ENCODE results near the gene CACNG4. TPM values are rescaled to one million over a fixed set of nuclear protein-coding genes. Genes with fewer than 3 reads are reported as not detected.

The CACNG4 gene
- total RNA-seq, 1 donor from 2014 or later, result not detected

DNA sequence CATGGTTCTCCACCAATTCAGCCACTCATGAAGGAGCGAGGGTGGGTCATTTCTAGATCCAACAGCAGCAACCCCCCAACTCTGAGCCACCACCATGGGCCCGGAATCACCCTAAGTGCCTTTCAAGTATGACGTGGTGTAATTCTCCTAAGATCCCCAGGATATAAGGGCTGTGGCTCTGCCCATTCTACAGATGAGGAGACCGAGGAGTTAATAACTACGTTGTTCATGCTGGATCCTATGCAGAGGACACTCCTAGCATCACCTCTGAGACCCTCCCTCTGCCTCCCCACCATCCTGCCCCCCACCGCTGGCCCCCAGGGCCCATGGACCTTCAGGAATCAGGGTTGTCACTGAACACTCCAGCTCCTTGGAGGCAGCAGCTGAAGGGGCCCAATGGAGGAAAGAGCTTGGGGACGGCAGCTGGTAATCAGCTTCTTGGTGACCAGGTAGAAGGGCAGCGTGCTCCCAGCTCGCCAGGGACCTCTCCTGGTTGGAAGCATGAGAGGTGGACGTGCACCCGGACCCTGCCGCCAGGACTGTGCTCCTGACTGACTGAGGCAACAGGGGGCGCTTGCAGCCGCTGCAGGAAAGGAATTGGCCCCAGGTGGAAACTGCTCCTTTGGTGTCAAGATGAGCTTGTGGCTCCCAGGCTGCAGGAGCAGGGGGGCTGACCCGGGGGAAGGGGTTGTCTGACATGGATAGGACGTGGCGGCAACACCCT is 51.7 kb downstream of the CACNG4 start:
- Mint-ChIP-seq H3K9me3 (no peaks in the 10 kb centered on the region), H3K4me1 (no peaks in the 10 kb centered on the region), H3K27me3 (no peaks in the 10 kb centered on the region), H3K4me3 (no peak overlapping the region), H3K27ac (no peak overlapping the region), H3K36me3 (ENCODE audit: low read depth) (no peaks in the 10 kb centered on the region)
- no peak for DNase-seq
- intact Hi-C loops (cut with micrococcal nuclease), result no loop called here

DNA sequence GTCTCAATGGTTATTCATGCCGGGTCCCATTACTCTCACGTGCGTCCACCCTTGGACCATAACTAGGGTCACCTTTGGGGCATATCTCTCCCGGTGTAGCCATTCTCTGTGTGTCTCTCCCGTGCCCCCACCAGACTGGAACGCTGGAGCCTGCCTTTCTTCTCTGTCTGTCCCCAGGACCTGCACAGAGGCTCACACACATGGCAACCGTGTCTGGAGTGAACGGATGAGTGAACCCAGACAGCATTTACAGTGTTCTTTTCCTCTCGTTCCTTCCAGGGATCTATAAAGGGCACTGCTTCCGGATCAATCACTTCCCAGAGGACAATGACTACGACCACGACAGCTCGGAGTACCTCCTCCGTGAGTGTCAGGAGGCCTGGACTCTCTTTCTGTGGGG is 53.4 kb downstream of the CACNG4 start:
- Mint-ChIP-seq H3K36me3 (ENCODE audit: low read depth) (no peaks in the 10 kb centered on the region), H3K4me3 (no peak overlapping the region), H3K27me3 (no peaks in the 10 kb centered on the region), H3K4me1 (no peaks in the 10 kb centered on the region), H3K9me3 (no peaks in the 10 kb centered on the region), H3K27ac (no peak overlapping the region)
- intact Hi-C loops (cut with micrococcal nuclease), result no loop called here
- DNase-seq, result no peak

DNA sequence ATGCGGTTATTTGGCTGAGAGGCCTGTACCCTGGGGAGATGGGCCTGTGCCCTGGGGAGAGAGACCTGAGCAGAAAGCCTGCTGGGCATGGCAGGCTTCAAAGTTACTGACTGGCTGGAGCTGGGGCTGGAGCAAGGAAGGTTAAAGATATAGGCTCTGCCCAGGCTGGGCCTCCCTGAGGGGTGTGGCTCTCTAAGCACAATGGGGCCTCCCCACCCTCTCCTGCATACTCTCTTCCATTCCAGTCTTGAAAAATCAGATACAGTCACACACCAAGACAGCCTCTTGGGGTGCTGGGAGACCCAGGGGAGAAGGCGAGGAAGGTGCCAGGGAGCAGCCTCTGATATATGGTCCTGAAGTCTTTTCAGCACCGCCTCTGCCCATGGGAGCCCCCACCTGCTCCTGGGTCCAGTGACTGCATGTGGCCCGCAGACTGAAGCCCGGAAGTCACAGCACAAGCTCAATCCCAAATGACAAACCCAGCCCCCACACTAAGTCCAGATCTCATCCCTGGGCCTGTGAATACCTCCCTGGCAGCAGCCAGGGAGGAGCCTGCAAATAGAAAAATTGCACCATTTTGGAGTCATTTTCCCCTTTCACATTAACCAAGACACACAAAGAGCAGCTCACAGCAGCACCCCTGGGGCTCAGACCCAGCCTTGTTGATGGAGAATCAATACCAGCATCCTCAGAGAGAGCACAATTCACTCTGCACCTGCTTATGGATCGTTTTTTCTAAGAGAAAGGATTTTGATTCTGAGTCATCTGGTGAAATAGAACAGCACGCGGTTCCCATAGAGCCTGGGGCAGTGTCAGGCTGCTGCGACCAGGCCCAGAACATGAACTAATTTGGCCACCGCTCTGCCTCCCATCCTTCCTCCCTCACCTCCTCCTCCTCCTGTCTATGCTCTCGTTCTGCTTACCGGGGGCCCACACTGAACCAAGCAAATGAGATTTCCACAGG is 54.2 kb downstream of the CACNG4 start:
- H3K4me1 Mint-ChIP-seq, result no peaks in the 10 kb centered on the region
- no peak overlapping the region for H3K4me3 Mint-ChIP-seq
- intact Hi-C loops (cut with micrococcal nuclease), result no loop called here
- no peak overlapping the region for H3K27ac Mint-ChIP-seq
- no peak for DNase-seq
- no peaks in the 10 kb centered on the region for H3K27me3 Mint-ChIP-seq
- H3K9me3 Mint-ChIP-seq, result no peaks in the 10 kb centered on the region
- no peaks in the 10 kb centered on the region for H3K36me3 Mint-ChIP-seq (ENCODE audit: low read depth)

DNA sequence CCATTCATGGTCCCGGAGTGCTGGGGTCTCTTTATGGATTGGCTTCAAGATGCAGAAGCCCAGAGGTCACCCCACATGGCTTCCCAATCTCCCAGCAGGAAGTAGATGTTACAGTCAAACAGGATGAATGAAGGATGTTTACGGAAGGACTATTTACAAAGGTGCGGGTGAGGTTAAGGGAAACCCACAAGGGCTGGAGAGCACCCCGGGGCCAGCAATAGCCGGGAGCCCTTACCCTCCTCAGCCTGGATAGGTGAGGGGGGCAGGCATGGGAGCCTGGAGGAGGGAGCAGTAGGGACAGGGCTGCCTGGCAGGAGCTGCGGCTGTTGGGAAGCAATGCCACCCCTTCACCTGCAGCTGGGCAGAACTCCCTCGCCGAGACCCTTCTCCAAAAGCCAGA is 55.3 kb downstream of the CACNG4 start:
- Mint-ChIP-seq H3K27me3 (no peaks in the 10 kb centered on the region), H3K36me3 (ENCODE audit: low read depth) (no peaks in the 10 kb centered on the region), H3K4me1 (no peaks in the 10 kb centered on the region), H3K9me3 (no peaks in the 10 kb centered on the region), H3K4me3 (no peak overlapping the region), H3K27ac (no peak overlapping the region)
- no peak for DNase-seq
- intact Hi-C loops (cut with micrococcal nuclease), result no loop called here

DNA sequence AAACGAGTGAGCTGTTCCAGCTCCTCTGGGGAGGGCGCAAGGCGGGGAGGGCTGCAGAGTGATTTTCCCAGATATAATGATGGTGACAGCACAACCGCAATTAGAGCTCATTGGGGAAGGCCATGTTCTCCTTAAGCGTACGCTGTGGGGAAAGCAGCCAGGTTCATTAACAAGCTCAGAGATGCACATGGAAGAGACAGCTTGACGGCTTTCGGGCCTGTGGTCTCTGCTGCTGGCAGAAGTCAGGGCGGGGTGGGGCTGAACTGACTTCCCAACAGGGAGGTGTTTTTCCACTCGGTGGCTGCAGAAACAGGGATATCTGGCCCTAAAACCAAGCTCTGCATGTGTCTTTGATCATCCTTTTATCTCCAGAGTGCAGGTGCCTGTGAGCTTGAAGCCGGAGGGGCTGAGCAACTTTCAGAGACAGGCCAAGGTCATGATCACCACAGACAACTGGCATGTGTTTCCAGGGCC is 55.8 kb downstream of the CACNG4 start:
- Mint-ChIP-seq H3K9me3 (no peaks in the 10 kb centered on the region), H3K27ac (no peak overlapping the region), H3K27me3 (no peaks in the 10 kb centered on the region), H3K4me3 (no peak overlapping the region), H3K36me3 (ENCODE audit: low read depth) (no peaks in the 10 kb centered on the region), H3K4me1 (no peaks in the 10 kb centered on the region)
- no peak for DNase-seq
- intact Hi-C loops (cut with micrococcal nuclease), result no loop called here

DNA sequence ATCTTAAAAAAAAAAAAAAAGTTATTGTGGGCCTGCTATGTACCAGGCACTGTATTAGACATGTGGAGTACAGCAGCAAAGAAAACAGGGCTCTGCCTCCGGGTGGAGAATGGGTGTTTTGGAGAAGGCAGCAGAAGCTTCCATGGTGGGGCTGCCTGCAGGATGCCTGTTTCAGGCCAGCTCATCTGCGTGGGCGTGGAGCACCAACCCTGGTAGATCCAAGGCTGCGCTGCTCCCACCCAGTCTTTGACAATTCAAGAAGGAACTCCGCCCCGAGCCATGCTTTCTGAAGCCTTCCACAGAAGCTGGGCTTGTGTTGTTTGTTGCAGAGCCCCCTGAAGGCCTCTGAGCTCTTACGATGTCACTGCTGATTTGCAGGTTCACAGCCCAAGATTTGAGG is 56.7 kb downstream of the CACNG4 start:
- Mint-ChIP-seq H3K36me3 (ENCODE audit: low read depth) (no peaks in the 10 kb centered on the region), H3K4me1 (no peaks in the 10 kb centered on the region), H3K4me3 (no peak overlapping the region), H3K9me3 (no peaks in the 10 kb centered on the region), H3K27me3 (no peaks in the 10 kb centered on the region), H3K27ac (no peak overlapping the region)
- no peak for DNase-seq
- intact Hi-C loops (cut with micrococcal nuclease), result no loop called here

DNA sequence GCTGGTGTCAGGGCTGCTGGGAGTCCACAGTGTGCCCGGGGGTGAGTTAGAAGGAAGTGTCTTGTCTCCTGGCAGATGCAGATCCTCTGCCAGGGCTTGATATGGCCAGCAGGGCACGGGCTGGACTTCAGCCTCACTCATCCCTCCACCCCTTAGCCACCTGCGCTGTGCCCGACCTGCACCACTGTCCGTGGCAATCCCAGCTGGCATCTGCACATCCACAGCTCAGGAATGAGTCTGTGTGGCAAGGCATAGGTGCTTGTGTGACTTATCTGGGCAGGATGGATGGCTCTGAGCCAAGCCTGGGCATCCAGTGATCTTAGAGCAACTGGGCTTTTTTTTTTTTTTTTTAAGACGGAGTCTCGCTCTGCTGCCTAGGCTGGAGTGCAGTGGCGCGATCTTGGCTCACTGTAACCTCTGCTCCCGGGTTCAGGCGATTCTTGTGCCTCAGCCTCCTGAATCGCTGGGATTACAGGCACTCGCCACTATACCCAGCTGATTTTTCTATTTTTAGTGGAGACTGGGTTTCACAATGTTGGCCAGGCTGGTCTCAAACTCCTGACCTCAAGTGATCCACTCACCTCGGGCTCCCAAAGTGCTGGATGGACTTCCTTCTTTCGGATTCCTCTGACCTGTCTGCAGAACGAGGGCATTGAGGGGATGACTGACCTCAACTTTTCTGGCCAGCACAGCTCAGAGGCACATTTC is 57.4 kb downstream of the CACNG4 start:
- intact Hi-C loops (cut with micrococcal nuclease), result no loop called here
- Mint-ChIP-seq H3K27me3 (no peaks in the 10 kb centered on the region), H3K4me3 (no peak overlapping the region), H3K4me1 (no peaks in the 10 kb centered on the region), H3K9me3 (no peaks in the 10 kb centered on the region), H3K36me3 (ENCODE audit: low read depth) (no peaks in the 10 kb centered on the region), H3K27ac (no peak overlapping the region)
- no peak for DNase-seq

DNA sequence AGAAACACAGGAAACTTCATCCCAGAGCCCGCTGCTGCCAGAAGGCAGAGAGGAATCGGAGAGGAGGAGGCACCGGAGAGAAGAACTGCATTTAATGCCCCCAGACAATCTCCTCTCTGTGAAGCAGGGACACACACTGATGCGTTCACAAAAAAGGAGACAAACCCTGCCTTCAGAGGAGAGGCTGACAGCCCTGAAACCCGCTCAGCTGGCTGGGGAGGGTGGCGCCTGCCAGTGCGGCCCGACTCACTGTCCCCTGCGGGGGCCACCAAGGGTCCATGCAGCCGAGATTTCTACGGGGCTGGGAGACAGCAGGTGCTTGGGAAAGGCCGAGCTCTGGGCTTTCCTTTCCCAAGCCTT is 57.9 kb downstream of the CACNG4 start:
- intact Hi-C loops (cut with micrococcal nuclease), result no loop called here
- no peaks in the 10 kb centered on the region for H3K36me3 Mint-ChIP-seq (ENCODE audit: low read depth)

DNA sequence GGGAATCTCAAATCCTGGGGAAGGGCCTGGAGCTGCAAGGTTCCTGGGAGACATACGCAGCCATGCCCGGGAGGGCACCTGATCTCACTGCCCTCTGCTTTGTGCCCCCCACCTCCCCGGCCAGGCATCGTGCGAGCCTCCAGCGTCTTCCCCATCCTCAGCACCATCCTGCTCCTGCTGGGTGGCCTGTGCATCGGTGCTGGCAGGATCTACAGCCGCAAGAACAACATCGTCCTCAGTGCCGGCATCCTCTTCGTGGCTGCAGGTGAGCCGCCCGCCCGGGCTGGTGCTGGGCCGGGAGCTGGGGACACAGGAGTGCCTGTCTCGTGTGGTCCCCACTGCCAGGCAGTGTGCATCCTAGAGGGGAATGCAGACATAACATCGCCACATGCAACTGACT is 60.2 kb downstream of the CACNG4 start:
- H3K4me1 Mint-ChIP-seq, result no peaks in the 10 kb centered on the region
- no peak overlapping the region for H3K4me3 Mint-ChIP-seq
- H3K36me3 Mint-ChIP-seq (ENCODE audit: low read depth), result no peaks in the 10 kb centered on the region
- intact Hi-C loops (cut with micrococcal nuclease), result no loop called here
- H3K27ac Mint-ChIP-seq, result no peak overlapping the region
- no peak for DNase-seq
- no peaks in the 10 kb centered on the region for H3K27me3 Mint-ChIP-seq
- H3K9me3 Mint-ChIP-seq, result no peaks in the 10 kb centered on the region

More for the DNA sequence above, 57.9 kb downstream of the CACNG4 start:
- Mint-ChIP-seq H3K4me1 (no peaks in the 10 kb centered on the region), H3K27me3 (no peaks in the 10 kb centered on the region), H3K27ac (no peak overlapping the region), H3K9me3 (no peaks in the 10 kb centered on the region), H3K4me3 (no peak overlapping the region)
- no peak for DNase-seq

DNA sequence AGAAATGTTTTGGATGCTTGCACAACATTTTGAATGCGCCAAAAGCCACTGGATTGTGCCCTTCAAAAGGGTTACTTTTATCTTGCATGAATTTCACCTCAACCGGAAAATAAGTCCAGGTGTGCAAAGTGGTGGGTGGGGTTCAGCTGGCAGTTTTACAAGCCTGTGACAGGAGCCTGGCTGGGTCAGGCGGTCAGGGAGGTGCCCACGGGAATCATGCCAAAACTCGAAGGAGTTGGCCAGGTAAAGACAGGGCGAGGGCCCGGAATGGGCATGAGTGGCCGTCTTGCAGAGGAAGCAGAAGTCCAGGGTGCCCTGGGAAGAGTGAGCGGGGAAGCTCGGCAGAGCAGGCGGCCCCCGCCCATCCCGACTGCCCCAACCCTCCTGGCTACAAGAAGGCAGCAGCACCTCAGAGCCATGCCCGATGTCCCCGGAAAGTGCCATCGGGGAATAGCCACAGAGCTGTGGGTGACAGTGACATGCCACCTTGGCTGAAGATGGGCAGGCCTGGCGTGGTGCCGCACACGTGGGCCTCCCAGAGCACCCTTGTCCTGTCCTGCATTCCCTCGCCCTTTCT is 60.8 kb downstream of the CACNG4 start:
- DNase-seq, result no peak
- H3K36me3 Mint-ChIP-seq (ENCODE audit: low read depth), result no peaks in the 10 kb centered on the region
- intact Hi-C loops (cut with micrococcal nuclease), result no loop called here
- no peak overlapping the region for H3K4me3 Mint-ChIP-seq
- H3K27me3 Mint-ChIP-seq, result no peaks in the 10 kb centered on the region
- no peak overlapping the region for H3K27ac Mint-ChIP-seq
- no peaks in the 10 kb centered on the region for H3K9me3 Mint-ChIP-seq
- H3K4me1 Mint-ChIP-seq, result no peaks in the 10 kb centered on the region

DNA sequence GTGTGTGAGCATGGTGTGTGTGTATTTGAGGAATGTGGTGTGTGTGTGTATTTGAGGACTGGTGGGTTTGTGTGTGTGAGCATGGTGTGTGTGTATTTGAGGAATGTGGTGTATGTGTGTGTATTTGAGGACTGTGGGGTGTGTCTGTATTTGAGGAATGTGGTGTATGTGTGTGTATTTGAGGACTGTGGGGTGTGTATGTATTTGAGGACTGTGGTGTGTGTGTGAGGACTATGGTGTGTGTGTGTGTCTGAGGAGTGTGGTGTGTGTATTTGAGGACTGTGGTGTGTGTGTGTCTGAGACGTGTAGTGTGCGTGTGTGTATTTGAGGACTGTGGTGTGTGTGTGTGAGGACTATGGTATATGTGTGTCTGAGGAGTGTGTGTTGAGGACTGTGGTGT is 61.8 kb downstream of the CACNG4 start:
- no peaks in the 10 kb centered on the region for H3K9me3 Mint-ChIP-seq
- H3K4me1 Mint-ChIP-seq, result no peaks in the 10 kb centered on the region
- H3K27ac Mint-ChIP-seq, result no peak overlapping the region
- DNase-seq, result no peak
- intact Hi-C loops (cut with micrococcal nuclease), result no loop called here
- no peak overlapping the region for H3K4me3 Mint-ChIP-seq
- no peaks in the 10 kb centered on the region for H3K36me3 Mint-ChIP-seq (ENCODE audit: low read depth)
- H3K27me3 Mint-ChIP-seq, result no peaks in the 10 kb centered on the region

DNA sequence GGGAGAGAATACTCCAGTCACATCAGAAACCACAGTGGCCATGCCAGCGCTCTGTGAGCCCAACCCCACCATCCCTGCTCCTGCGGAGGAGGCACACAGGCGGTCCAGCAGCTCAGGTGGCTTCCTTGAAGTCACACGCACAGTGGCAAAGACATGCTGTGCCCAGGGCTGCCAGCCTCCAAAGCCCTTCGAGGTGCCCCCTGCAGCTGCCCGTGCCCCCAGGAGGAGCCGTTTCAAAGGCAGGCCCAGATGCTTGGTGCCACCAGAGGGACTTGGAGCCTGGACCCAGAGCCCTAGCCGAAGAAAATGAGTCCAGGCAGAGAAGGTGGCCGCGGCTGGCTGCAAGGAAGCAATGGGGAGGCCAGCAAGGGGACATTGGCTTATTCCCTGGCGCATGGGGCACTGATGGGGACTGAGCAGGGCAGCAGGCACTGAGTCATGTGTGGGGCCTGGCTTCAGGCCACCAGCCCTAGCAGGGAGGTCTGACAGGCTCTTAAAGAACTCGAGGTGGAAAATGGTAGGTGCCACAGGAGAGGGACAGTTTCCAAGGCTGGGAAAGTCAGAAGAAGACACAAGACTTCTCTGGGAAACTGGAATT is 62.6 kb downstream of the CACNG4 start:
- no peaks in the 10 kb centered on the region for H3K27me3 Mint-ChIP-seq
- intact Hi-C loops (cut with micrococcal nuclease), result no loop called here

DNA sequence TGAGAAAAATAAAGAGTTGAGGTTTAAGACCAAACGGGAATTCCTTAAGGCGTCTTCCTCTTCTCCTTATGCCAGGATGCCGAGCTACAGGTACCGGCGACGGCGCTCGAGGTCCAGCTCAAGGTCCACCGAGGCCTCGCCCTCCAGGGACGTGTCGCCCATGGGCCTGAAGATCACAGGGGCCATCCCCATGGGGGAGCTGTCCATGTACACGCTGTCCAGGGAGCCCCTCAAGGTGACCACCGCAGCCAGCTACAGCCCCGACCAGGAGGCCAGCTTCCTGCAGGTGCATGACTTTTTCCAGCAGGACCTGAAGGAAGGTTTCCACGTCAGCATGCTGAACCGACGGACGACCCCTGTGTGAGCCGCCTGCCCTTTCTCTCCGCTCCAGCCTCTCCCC is 66.1 kb downstream of the CACNG4 start:
- Mint-ChIP-seq H3K36me3 (ENCODE audit: low read depth) (no peaks in the 10 kb centered on the region), H3K4me1 (peaks cover 2% of the 10 kb centered on the region), H3K4me3 (no peak overlapping the region), H3K27ac (no peak overlapping the region), H3K27me3 (no peaks in the 10 kb centered on the region), H3K9me3 (no peaks in the 10 kb centered on the region)
- intact Hi-C loops (cut with micrococcal nuclease), result no loop called here
- DNase-seq, result no peak

More for the DNA sequence above, 62.6 kb downstream of the CACNG4 start:
- Mint-ChIP-seq H3K4me3 (no peak overlapping the region), H3K27ac (no peak overlapping the region), H3K36me3 (ENCODE audit: low read depth) (no peaks in the 10 kb centered on the region), H3K9me3 (no peaks in the 10 kb centered on the region), H3K4me1 (no peaks in the 10 kb centered on the region)
- DNase-seq, result no peak

All from activated CD4-positive, alpha-beta T cell treated with anti-CD3 and anti-CD28 coated beads, Interleukin-2, amount 10 ng/mL, durations not matched to agents 24 days and 14 days (primary cell).